Hypothalamus (tissue), 51 donors: Measurements from ENCODE around the gene MPP3.
A peak's percentile ranks its signal among the peaks of the same experiment; 100 is the strongest.
"Not testable (repeated sequence)": the region's sequence is repeated elsewhere in the genome, so short reads cannot be mapped to it uniquely, and the experiment has no call there.

ENCODE experiments used
- DNase-seq, 51 donors: peaks; one replicate each; lab custom pipeline; 2025; lab: John Stamatoyannopoulos, UW

The MPP3 gene

GRCh38 chr17:43812396-43813265 lies 20.3 kb downstream of the MPP3 start:
- DNase-seq, result no peak

GRCh38 chr17:43810823-43811222 lies 22.1 kb downstream of the MPP3 start:
- no peak for DNase-seq

GRCh38 chr17:43810226-43810715 lies 22.7 kb downstream of the MPP3 start:
- no peak for DNase-seq

GRCh38 chr17:43809121-43809520 lies 23.8 kb downstream of the MPP3 start:
- DNase-seq, result no peak

GRCh38 chr17:43808076-43808475 lies 24.9 kb downstream of the MPP3 start:
- DNase-seq, result no peak

- no peak for DNase-seq
Observed at GRCh38 chr17:43805117-43805516, 27.8 kb downstream of the MPP3 start.

- DNase-seq, result no peak
Observed at GRCh38 chr17:43803758-43804157, 29.2 kb downstream of the MPP3 start.

- no peak for DNase-seq
Observed at GRCh38 chr17:43801844-43802243, 31.1 kb downstream of the MPP3 start.

GRCh38 chr17:43800736-43801135 lies 32.2 kb downstream of the MPP3 start:
- peak in 3 of 51 donors; percentile 8 to 37 (median 24) for DNase-seq

GRCh38 chr17:43799047-43799446 lies 33.9 kb downstream of the MPP3 start:
- DNase-seq, result no peak

- not testable (repeated sequence) for DNase-seq
Observed at GRCh38 chr17:43798024-43798423, 34.9 kb downstream of the MPP3 start.

GRCh38 chr17:43792668-43793067 lies 40.3 kb downstream of the MPP3 start:
- not testable (repeated sequence) for DNase-seq

GRCh38 chr17:43791589-43791988 lies 41.4 kb downstream of the MPP3 start:
- peak in 1 of 51 donors; percentile 17 for DNase-seq

GRCh38 chr17:43790311-43790940 lies 42.5 kb downstream of the MPP3 start:
- DNase-seq, result peak in 1 of 51 donors; percentile 16

- DNase-seq, result no peak
Observed at GRCh38 chr17:43789482-43789881, 43.5 kb downstream of the MPP3 start.

GRCh38 chr17:43788540-43788939 lies 44.4 kb downstream of the MPP3 start:
- no peak for DNase-seq

GRCh38 chr17:43787728-43788127 lies 45.2 kb downstream of the MPP3 start:
- DNase-seq, result no peak

GRCh38 chr17:43784628-43785101 lies 48.3 kb downstream of the MPP3 start:
- peak in 2 of 51 donors; percentile 19 to 48 for DNase-seq

GRCh38 chr17:43784068-43784467 lies 48.9 kb downstream of the MPP3 start:
- no peak for DNase-seq

- no peak for DNase-seq
Observed at GRCh38 chr17:43782913-43783680, 49.8 kb downstream of the MPP3 start.

GRCh38 chr17:43780135-43780534 lies 52.8 kb downstream of the MPP3 start, which contains the start of gene CFAP97D1:
CFAP97D1 (plus strand) TSS chr17:43780435; CDS start chr17:43780463, 28 bp downstream.
- no peak for DNase-seq
